HG02840 (cell line): Measurements from ENCODE around the gene ARHGAP24.
"Not testable (repeated sequence)": the region's sequence is repeated elsewhere in the genome, so short reads cannot be mapped to it uniquely, and the experiment has no call there.

ENCODE experiments used
- ATAC-seq: cut with Tn5 transposase; IDR thresholded peaks from one replicate; pipeline ENCODE4 v1.9.1; 2021; ENCODE audit warnings: mild to moderate bottlenecking, moderate library complexity, moderate number of reproducible peaks; ENCODE audit not compliant: unreplicated experiment, low FRiP score

ARHGAP24 gene

DNA sequence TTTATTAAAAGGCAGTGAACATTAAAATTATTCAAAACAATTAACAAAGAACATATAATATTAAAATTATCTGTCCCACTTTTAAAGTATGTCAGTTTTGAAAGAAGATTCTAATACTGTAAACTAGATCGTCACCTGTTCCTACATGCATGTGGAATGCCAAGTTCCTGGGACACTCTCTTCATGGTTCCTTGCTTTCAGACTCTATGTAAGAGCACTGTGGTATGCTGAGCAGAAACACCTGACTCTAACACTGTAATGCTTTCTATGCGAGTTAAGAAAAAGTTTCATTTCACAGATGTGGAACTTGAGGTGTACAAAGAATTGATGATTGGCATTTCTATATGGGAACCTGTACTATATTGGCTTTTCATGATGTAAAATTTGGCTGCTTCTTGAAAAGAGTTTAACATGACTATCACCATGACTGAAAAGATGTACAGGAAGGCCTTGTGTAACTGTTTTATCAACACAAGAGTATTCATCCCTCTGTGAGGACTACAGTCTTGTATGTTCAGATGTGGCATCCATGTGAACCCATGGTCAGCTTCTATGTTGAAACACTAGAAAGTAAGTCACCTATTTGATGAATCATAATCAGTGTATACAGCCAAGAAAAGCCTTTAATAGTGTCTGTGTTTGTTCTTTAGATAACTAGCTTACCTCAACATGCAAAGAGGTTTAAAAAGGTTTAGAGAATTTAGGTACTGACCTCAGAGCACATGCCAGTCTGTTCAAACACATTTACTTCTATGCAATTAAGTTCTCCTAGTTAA lies 354.5 kb downstream of the ARHGAP24 start:
- ATAC-seq: no peak

DNA sequence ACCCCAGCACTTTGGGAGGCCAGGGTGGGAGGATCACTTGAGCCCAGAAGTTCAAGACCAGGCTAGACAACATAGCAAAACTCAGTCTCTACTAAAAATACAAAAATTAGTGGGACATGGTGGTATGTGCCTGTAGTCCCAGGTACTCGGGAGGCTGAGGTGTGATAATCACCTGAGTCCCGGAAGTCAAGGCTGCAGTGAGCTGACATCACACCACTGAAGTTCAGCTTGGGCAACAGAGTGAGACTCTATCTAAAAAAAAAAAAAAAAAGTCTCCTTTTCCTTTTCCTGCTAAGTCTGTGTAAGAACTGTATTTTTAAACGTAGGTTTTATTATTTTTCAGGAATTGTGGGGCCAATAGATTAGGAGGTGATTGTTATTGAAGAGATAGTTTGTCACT lies 356.7 kb downstream of the ARHGAP24 start:
- no peak for ATAC-seq

DNA sequence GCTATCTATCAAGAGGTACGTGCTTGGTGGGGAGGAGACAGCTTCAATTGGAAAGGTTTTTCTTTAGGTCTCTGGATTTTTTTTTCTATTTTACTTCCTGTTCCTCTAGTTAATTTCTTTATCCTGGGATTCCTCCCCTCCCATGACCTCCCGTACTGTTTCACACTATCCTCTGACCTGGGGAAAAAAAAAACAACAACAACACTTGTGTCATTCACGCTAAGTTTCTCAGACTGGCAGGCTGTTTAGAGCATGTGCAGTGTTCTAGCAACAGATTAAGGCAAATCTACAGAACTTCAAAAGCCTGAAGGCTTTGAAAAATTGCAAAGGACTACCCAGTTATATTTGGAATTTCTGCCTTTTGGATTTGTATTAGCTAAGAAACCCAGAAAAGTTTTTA lies 358.4 kb downstream of the ARHGAP24 start:
- ATAC-seq: no peak

DNA sequence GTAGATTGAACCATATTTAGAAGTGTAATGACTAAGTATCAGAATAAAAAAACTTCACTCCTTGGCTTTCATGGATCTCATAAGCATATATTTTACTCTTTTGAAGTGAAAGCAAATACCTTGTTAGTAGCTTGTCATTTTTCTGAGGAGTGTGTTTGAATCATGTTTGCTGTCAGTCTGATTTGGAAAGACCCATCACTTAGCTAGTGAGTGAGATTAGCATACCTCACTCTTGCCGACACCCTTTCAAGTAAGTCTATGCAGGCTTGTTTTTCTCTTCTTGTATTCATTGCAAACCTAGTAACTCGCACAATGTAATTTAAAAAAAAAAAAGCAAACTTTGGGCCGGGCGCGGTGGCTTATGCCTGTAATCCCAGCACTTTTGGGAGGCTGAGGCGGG lies 360.0 kb downstream of the ARHGAP24 start:
- ATAC-seq: no peak

DNA sequence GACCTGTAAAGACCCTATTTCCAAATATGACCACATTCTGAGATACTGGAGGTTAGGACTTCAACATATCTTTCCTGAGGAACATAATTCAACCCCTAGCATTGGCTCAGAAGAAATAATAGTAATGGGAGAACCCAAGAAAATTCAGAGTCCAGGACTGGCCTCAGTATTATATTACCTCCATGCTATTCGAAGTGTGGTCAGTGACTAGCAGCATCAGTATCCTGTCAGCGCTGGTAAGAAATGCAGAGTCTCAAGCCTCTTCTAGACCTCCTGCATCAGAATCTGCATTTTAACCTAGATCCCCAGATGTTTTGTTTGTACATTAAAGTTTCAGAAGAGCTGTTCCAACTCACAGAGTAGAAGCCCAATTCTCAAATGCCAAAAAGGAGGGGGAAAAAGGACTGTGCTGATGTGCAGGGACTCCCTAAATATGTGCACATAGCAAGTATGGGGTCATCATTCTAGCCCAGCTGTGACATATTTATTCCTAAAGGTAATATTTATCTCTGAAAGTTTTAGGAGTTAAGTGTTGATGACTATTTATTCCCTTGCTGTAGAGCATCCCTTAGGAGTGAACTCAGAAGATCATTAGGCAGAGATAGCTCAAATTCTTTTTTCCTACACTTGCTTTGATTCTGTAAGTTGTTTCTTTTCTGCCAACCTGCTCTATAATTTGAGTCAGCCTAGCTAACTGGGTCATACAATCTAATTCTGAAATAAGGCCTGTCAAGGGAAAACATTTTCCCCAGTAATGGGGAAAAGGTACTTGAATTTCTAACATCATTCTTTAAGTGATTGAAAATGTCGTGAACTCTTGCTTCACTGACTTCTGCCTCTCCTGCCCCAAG lies 361.9 kb downstream of the ARHGAP24 start:
- ATAC-seq: no peak

DNA sequence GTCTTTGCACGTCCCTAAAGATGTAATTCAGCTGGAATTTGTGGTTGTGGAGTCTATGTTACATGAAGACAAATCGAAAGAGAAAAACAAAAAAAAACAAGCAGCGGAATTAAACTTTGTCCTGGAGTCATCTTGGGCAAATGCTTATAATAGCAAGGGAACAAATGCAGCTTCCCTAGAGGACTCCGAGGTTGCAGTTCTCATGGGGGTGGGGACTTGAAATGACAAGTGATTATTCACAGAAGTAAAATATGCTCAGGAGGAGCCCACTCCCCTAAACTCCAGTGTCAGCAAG lies 362.4 kb downstream of the ARHGAP24 start:
- no peak for ATAC-seq

DNA sequence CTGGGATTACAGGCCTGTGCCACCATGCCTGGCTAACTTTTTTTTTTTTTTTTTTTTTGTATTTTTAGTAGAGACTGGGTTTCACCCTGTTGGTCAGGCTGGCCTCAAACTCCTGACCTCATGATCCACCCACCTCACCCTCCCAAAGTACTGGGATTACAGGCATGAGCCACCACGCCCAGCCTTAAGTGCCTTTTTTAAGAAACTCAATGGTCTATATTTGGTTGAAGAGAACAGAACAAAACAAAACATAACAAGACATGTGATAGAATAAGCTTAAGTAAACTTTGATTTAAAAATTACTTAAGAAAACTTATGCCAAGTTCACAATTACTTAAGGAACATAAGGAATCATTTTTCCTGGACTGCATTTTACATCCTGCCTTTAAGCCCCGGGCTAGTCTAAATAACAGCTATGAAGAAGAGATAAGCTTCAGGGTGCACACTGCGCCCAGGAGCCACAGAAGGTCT lies 365.1 kb downstream of the ARHGAP24 start:
- ATAC-seq: not testable (repeated sequence)

DNA sequence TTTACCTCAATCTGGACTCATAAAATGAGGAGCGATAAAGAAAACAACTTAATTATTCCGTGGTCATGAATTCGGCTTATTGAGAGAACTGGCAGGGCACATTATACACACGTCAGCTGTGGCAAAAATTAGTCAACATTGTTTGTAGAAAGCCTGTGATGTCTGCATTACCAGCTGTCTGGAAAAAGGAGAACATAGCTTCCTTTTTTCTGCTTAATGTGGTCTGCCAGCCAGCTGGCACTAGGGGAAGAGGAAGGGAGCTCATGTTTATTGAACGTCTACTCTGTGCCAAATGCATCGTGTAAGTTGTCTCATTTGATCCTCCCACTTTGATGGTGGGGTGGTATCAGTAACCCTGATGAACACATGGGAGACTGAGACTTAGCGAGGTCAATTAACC lies 367.6 kb downstream of the ARHGAP24 start:
- ATAC-seq: no peak

DNA sequence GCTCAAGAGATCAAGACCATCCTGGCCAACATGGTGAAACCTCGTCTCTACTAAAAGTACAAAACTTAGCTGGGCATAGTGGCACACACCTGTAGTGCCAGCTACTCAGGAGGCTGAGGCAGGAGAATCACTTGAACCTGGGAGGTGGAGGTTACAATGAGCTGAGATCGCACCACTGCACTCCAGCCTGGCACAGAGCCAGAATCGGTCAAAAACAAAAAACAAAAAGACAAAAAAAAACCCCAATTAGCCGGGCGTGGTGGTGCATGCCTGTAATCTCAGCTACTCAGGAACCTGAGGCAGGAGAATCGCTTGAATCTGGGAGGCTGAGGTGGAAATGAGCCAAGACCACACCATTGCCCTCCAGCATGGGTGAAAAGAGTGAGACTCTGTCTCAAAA lies 378.8 kb downstream of the ARHGAP24 start:
- ATAC-seq: not testable (repeated sequence)

DNA sequence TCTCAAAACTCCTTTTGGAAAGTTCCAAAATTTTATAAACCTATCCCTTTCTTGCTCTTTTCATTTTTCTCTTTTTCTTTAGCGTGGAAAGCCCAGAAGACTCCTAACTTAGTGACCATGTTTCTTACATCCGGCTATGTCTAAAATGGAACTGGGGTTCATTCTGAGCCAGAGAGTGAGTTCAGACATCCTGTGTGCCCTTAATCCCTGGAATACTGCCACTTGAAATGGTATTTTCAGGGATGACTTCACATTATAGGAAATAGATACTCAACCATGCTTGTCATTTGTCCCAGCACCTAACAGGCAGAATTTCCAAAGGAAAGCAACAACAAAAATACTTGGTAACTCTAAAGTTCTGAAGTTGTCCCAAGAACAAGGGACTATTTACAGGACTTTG lies 379.6 kb downstream of the ARHGAP24 start:
- ATAC-seq: no peak

DNA sequence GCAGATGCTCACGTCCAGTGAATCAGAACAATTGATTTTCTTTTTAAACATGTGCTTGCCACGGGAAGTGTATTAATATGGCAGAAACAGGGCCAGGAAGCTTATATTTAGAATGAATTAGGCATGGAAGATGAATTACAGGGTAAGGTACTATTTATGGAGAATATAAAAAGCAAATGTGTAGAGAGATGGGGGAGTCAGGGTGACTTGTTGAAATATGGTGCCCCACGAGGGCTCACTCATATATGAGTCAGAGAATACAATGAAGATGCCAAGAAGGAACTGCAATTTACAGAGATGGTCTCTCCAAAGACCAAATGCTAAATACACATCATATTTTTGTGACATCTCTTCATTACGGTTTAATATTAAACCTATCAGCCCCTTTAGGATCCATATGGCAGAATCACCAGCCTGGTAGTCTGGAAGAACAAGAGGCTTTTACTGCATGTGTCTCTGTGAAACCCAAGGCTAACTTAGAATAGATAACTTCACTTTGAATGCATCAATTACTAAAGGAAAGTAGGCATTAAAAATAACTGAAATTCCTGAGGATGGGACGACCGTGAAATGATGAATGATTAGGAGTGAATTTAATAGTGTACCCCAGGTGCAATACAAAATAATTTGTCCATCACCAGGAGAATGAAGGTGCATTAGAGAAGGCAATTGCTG lies 385.3 kb downstream of the ARHGAP24 start:
- ATAC-seq: no peak

DNA sequence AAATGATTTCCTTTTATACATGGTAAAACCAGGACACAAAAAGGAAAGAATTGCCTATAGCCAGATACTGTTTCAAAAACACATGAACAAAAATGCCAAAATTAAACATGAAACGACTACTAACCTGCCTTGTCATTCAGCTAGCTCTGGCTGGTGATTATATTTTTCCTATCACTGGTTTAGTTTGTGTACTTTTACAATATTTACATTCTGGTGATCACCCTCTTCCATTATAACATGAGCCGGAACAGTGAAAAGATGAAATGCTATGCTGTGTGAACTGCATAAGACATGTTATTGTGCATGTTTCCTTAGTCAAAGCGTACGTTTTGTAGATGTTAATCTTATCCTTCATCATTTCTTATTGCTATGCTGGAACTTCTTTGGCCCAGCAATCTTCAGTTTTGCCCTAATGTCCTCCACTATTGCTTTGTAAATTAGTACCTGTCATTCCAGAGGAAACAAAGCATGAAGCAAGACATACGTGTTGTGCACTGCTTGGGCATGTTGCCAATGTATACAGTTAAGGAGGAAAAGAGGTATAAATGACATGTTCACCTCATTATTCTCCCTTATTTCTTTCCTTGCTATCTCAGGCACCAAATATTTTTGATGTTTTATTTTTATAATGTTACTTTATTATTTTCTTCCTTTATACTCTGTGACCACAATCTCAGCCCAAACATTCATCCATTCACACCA lies 386.3 kb downstream of the ARHGAP24 start:
- ATAC-seq: no peak

DNA sequence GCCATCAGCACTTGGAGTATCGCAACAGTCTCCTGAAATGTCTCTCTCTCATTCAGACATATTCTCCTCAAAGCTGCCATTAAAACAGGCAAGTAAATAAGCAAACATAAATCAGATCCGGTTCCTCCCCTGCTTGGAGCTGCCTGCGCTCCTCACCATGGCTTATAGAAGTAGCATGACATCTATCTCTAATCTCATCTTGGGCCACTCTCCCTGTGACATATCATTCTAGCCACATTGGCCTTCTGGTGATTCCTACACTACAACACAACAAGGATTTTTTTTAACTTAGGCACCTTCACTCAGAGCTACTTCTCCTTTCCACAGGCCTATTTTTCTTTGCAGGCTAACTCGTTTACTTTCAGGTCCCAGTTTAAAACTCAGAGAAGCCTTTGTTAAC lies 387.9 kb downstream of the ARHGAP24 start:
- ATAC-seq: no peak

DNA sequence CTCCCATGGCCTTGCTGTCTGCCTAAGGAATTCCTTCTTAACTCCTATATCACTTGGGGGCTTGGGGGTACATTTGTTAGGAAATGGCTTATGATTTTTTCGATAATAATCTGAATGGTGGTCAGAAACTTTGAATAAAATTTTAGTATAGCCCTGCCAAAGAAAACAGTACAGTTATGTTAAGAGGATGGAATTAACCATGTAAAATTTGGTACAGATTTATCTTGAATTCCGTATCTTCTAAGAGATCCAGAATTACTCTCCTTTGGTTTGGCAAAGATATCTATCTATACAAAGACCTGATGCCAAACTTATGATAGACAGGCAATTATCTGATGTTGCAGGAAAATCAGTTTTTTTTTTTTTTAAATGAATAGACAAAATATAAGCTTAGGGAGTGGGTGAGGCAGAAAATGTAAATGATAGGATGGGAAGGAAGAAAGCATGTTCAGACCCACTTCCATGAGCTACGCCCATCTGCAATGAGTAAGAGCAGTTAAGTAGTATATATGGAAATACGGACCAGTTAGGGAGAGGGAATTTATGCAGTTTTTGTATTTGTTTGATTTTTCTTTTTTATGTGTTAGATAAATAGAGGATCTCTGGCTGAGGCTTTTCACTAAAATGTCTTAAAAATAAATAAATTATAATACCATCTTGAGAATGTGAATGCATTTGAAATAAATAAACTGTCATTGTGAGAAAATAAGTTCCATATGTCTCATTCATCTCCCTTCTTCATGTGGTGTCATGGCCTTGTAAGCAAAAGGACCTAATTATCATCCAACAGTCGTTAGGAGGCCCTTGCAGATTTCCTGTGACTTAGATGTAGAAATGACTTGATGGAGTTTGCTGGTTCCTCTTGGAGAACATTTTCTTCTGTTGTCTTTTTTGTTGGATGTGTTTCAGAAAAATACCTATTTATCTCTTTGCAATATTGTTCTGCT lies 389.6 kb downstream of the ARHGAP24 start:
- no peak for ATAC-seq

DNA sequence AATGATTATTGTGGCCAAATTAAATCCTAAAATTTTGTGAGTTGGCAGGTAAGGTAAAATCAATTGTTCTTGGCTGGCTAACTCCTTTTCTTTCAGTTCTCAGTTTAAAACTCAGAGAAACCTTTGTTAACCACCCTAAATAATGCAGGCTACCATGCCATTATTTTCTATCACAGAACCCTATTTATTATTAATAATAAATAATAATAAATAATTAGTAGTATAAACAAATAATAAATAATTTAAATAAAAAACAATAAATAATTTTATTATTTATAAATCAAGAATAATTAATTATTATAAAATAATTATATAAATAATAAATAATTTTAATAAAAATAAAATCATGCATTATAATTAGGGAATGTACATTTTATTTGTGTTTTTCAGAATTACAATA lies 390.3 kb downstream of the ARHGAP24 start:
- ATAC-seq: no peak

DNA sequence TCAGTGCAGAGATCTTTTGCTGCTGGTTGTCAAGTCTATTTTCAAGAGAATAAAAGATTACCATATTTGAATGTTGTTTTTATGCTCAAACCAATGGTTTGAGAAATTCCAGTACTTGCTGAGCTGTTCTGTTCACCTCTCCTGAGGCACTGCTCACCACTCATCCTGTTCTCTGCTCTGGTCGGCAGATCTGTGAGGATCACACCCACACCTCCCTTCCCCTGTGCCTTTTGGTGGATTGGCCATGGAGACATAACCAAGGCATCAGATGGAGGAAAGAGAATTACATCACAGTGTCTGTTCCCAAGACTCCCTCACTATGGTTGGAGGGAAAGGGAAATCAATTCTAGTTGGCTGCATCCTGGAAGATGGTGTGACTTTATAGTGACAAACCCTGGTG lies 391.6 kb downstream of the ARHGAP24 start:
- ATAC-seq: no peak

DNA sequence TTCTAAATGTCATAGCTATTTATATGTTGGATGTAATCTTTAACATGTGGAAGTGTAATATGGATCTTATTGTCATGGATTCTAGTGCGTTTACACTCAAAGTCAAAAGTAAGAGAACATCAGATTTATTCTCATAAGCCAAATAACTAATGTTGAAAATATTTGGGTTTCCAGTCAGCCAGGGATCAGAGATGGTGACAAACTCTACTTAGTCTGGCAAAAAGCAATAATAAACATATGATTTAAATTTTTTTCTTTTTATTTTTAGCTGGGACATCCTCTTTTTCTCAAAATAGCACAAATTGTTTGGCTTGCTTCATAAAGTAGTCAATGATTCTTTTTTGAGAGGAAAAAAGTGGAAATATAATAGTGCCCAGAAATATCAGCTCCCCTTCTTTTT lies 392.3 kb downstream of the ARHGAP24 start:
- no peak for ATAC-seq

DNA sequence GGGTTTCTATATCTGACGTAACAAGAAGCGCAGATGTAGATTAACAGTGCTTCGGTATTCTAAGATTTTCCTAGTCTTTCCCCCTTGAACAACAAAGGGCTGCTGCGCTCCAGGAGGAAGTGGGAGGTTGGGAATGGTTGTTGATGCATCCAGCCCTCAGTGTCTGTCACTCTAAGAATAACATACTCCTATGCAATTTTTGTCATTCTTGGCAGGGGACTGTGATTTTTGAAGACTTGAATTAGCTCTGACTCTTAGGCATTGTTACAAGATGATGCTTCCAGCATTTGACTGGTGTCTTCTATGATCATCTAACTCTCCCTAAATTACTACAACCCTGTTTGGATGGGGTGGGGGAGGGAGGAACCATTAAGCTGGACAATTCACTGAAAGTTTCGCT lies 394.2 kb downstream of the ARHGAP24 start:
- no peak for ATAC-seq

DNA sequence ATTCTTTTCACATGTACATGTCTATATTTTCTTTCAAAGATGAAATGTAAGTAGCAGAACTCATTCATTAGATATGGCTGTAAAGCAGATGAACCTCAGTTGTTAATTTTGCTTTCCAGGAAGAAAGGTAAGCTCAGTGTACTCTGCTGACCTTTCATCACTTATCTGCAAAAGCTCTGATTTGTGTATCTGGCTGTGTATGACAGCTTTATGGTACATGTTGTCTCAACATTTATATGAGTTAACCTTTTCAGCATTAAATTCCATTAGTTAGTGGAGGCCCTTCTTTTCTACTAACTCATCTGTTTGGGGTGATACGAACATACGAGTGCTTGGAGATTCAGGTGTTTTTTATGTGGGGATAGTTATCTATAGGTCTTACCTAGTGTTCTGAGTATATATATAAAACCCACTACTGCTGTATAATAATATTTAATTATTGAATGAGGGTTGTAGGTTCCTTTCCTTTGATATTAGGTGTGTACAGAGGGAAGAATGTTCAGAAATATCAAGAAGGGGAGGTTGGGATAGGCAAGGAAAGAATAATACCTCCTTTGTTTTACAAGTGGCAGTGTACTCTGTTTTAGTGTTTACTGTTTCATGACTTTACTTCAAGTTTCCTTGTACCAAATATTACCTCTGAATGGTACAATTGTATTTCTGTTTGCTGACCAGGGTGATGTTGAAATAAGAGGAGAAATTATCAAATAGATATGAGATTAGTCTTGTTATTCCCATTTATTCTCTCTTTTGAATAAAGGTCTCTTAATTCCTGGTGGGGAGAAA lies 395.5 kb downstream of the ARHGAP24 start:
- no peak for ATAC-seq
